GM19324 (cell line): Measurements from ENCODE around the gene PLK3.
A peak's percentile ranks its signal among the peaks of the same experiment; 100 is the strongest.
"Not testable (repeated sequence)": the region's sequence is repeated elsewhere in the genome, so short reads cannot be mapped to it uniquely, and the experiment has no call there.

ENCODE experiments used
- ATAC-seq: cut with Tn5 transposase; IDR thresholded peaks from one replicate; pipeline ENCODE4 v1.9.1; 2021; ENCODE audit warnings: mild to moderate bottlenecking, moderate library complexity; ENCODE audit not compliant: unreplicated experiment, low FRiP score

PLK3 gene

GRCh38 chr1:44799770-44800584 is at the start of gene PLK3:
Gene PLK3, plus strand, starts transcription at chr1:44800377. Its CDS starts 87 bp downstream, at chr1:44800464.
- peak; percentile 83 for ATAC-seq

- peak; percentile 57 for ATAC-seq
Measured at GRCh38 chr1:44757420-44757819, 42.8 kb upstream of the PLK3 start.

GRCh38 chr1:44759077-44759476 is 41.1 kb upstream of the PLK3 start:
- no peak for ATAC-seq

- no peak for ATAC-seq
Measured at GRCh38 chr1:44760876-44761275, 39.3 kb upstream of the PLK3 start.

GRCh38 chr1:44766421-44766820 is 33.8 kb upstream of the PLK3 start:
- ATAC-seq, result not testable (repeated sequence)

DNA sequence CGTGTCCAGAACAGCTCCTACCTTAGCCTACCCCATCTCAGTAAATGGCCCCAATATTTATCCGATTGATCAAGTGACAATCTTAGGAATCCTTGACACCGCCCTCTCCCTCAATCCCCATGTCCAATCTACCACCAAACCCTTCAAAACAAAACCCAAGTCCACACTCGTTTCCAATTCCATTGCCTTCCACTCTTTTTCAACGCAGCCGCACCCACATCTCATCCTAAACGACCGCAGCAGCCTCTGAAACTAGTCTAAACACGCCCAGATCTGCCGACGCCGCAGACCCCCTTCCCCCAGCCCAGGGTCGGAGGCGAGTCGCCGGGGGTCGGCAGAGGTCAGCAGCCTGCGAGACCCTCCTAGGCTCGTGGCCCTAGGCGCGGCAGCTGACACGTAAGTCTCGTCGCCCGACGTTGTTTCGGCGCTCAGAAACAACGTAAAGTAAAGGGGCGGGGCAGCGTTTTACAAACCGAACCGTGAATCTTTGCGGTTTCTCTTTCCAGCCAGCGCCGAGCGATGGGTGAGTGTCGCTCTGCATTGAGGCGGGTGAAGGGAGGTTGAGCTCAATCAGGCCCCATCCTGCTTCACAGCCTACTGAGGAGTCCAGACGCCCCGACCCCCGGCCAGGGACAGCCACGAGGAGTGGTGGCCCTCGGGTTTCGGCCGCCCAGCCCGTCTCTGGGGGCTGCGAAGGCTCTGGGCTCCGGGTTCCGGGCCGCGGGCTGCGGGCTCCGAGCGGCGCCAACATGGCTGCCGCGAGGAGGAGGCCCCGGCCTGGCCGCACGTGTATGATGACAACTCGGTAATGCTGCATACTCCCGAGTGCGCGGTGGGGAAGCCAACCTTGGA is 24.9 kb upstream of the PLK3 start, which contains the start of gene RPS8:
Gene RPS8 (plus strand): TSS at position 463 of the 852 bp plus-strand sequence. CDS start 57 bp downstream, at position 520.
- ATAC-seq, result peak; percentile 79

GRCh38 chr1:44775930-44776729 is 24.0 kb upstream of the PLK3 start:
- ATAC-seq, result peak; percentile 18

GRCh38 chr1:44776730-44777068 is 23.5 kb upstream of the PLK3 start:
- ATAC-seq, result no peak

DNA sequence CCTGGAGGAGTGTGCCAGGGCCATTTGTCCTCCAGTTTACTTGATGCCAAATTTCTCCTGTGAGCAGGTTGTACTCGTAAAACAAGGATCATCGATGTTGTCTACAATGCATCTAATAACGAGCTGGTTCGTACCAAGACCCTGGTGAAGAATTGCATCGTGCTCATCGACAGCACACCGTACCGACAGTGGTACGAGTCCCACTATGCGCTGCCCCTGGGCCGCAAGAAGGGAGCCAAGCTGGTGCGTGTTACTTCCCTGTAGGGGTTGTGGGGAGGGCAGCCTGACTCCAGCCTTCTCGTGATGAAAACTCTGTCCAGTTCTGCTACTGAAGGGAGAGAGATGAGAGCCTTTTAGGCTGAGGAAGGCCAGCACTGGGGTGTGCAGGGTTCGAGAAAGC is 22.6 kb upstream of the PLK3 start:
- no peak for ATAC-seq

- ATAC-seq, result no peak
Measured at GRCh38 chr1:44777969-44778635, 22.1 kb upstream of the PLK3 start.

GRCh38 chr1:44778705-44779576 is 21.2 kb upstream of the PLK3 start:
- ATAC-seq, result no peak

GRCh38 chr1:44780583-44781121 is 19.5 kb upstream of the PLK3 start:
- ATAC-seq, result no peak

GRCh38 chr1:44783697-44784093 is 16.5 kb upstream of the PLK3 start:
- no peak for ATAC-seq

GRCh38 chr1:44784094-44785028 is 15.8 kb upstream of the PLK3 start:
- no peak for ATAC-seq

DNA sequence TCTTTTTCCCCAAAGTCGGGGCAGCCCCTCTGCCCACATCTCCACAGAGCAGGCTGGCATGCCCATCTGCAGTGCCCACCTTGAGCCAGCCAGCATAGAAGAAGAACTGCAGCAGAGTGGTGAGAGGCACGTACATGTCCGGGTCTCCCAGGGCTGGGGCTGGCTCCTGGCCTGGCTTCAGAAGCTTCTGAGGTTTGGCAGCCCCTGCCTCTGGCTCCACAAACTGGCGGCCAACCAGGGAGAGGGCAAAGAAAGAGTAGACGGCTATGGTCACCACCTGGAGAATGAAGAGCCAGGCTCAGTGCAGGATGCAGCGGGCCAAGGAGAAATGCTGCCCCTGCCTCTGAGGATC is 15.2 kb upstream of the PLK3 start:
- no peak for ATAC-seq

GRCh38 chr1:44785501-44786137 is 14.6 kb upstream of the PLK3 start:
- no peak for ATAC-seq

GRCh38 chr1:44786138-44786840 is 13.9 kb upstream of the PLK3 start:
- ATAC-seq, result no peak
